Spleen (tissue), 7 donors: ENCODE measurements around the gene PITX1.

Experiments
- CTCF ChIP-seq, 11 experiments: fragments of 200-600 bp in 7 of 11; fragments of 450-650 bp in 4 of 11; sonication (generic) in 4 of 11; IDR thresholded peaks in 8 of 11; conservative IDR thresholded peaks in 3 of 11; 1 replicate in 7 of 11; 2 replicates in 4 of 11; pipeline versions ENCODE4 v1.4.0 to v1.8.0; 2016 to 2021; ENCODE audit warnings: antibody characterized with exemption in 11 of 11, inconsistent platforms in 4 of 11, mild to moderate bottlenecking in 1 of 11
- POLR2A ChIP-seq, 3 donors: fragments of 450-650 bp; IDR thresholded peaks; one replicate each; pipeline ENCODE4 v1.5.1; 2017; ENCODE audit warnings: antibody characterized with exemption in 3 of 3, mild to moderate bottlenecking in 1 of 3
- POLR2AphosphoS5 ChIP-seq, 3 donors: sonication (generic); formaldehyde crosslinking; IDR thresholded peaks; one replicate each; pipeline ENCODE4 v1.5.1; 2017; ENCODE audit warnings: antibody characterized with exemption in 3 of 3
- donor health status: DM: no; HTN: no; CAD: no; lungs with moderate emphysema.
- donor health status: DM: no; HTN: no; CAD: no.
- donor health status: DM: no; HTN: no; CAD: no.

GRCh38 chr5:135056316-135057030, 22.4 kb upstream of the PITX1 start:
- TF ChIP-seq CTCF (IDR thresholded peaks at IDR 0.05 in 8 of 11, conservative IDR thresholded peaks at IDR 0.05 in 3 of 11) (no peak), POLR2A (IDR thresholded peaks at IDR 0.05) (no peak), POLR2AphosphoS5 (IDR thresholded peaks at IDR 0.05) (no peak)
